GM12878 (cell line): Measurements from ENCODE around the gene PPM1N. TPM values are rescaled to one million over a fixed set of nuclear protein-coding genes. Genes with fewer than 3 reads are reported as not detected.

Experiments
- ATAC-seq: fragments of 200-7000 bp; cut with Tn5 transposase; 3 replicates; pipeline ENCODE4 v1.9.1; 2020; ENCODE audit warnings: mild to moderate bottlenecking, moderate library complexity
- BruUV-seq: library from RNA; stranded (reverse); fragments of 400-500 nt; replicated peaks from 2 replicates; lab custom pipeline; 2021; lab: Mats Ljungman, UMichigan
- CTCF ChIA-PET: fragments of 300-600 bp; sonication (Branson Sonifier 250); formaldehyde crosslinking; extraction: SDS; loops from one replicate; lab custom pipeline; 2021; ENCODE audit warnings: inconsistent platforms; lab: Yijun Ruan, JAX
- POLR2A ChIA-PET: fragments of 350-600 bp; formaldehyde crosslinking; extraction: SDS; loops from one replicate; lab custom pipeline; 2021; ENCODE audit warnings: inconsistent platforms; lab: Charles Lee
- RAD21 ChIA-PET: fragments of 300-600 bp; sonication (Branson Sonifier 250); formaldehyde crosslinking; loops from one replicate; lab custom pipeline; 2023; ENCODE audit warnings: antibody characterized with exemption; ENCODE audit not compliant: unreplicated experiment; lab: Charles Lee
- SMC1A ChIA-PET: fragments of 300-600 bp; sonication (Branson Sonifier 250); formaldehyde crosslinking; loops from one replicate; lab custom pipeline; 2023; ENCODE audit not compliant: unreplicated experiment, uncharacterized antibody; lab: Charles Lee
- DNase-seq: peaks from one replicate; pipeline ENCODE4 v3.0.0-alpha.2; 2011; ENCODE audit warnings: low read depth, low spot score
- FAIRE-seq: peaks from 3 replicates; lab custom pipeline; 2011; peaks lifted over from hg19 to GRCh38; lab: Jason Lieb, UNC
- H2AFZ ChIP-seq: 2 replicates; pipeline ENCODE4 v1.6.0; 2011; ENCODE audit warnings: low read depth, low read length, control low read depth; ENCODE audit not compliant: control insufficient read depth
- H3K27ac ChIP-seq: 2 replicates; pipeline ENCODE4 v1.5.1; 2011; ENCODE audit warnings: control low read depth; ENCODE audit not compliant: control insufficient read depth, insufficient read depth
- H3K27me3 ChIP-seq, 2 experiments: replicated peaks in 1 of 2; 2 replicates each; pipeline versions ENCODE4 v1.6.0 to v1.6.1; 2011; ENCODE audit warnings: low read length in 1 of 2; ENCODE audit not compliant: control insufficient read depth in 2 of 2, insufficient read depth in 2 of 2
- H3K36me3 ChIP-seq, 2 experiments: 2 replicates each; pipeline ENCODE4 v1.5.1; 2011; ENCODE audit warnings: low read length in 1 of 2; ENCODE audit not compliant: control insufficient read depth in 2 of 2, insufficient read depth in 2 of 2
- H3K4me1 ChIP-seq: 2 replicates; pipeline ENCODE4 v1.6.1; 2011; ENCODE audit warnings: mild to moderate bottlenecking, low read length, moderate library complexity, mixed read lengths; ENCODE audit not compliant: control insufficient read depth, insufficient read depth
- H3K4me2 ChIP-seq: 2 replicates; pipeline ENCODE4 v1.6.0; 2011; ENCODE audit warnings: control low read depth; ENCODE audit not compliant: control insufficient read depth, insufficient read depth
- H3K4me3 ChIP-seq: fragments of 200-600 bp; sonication (generic); 2 replicates; pipeline ENCODE4 v1.5.1; 2016
- H3K79me2 ChIP-seq: 2 replicates; pipeline ENCODE4 v1.6.0; 2011; ENCODE audit warnings: low read length; ENCODE audit not compliant: control insufficient read depth, insufficient read depth
- H3K9ac ChIP-seq: 2 replicates; pipeline ENCODE4 v1.8.0; 2011; ENCODE audit warnings: low read length, control low read depth, mixed read lengths; ENCODE audit not compliant: control insufficient read depth, insufficient read depth
- H3K9me3 ChIP-seq: replicated peaks from 3 replicates; pipeline ENCODE4 v1.5.1; 2011; ENCODE audit warnings: mild to moderate bottlenecking, low read length; ENCODE audit not compliant: control insufficient read depth, insufficient read depth
- H4K20me1 ChIP-seq: 2 replicates; pipeline ENCODE4 v1.6.0; 2011; ENCODE audit not compliant: control insufficient read depth, insufficient read depth
- CREM ChIP-seq: IDR thresholded peaks from 2 replicates; pipeline ENCODE4 v1.6.1; 2014; ENCODE audit warnings: antibody characterized with exemption, low read depth
- EP300 ChIP-seq, 2 experiments: fragments of 150-350 bp in 1 of 2; IDR thresholded peaks; 2 replicates each; pipeline ENCODE4 v1.6.1; 2011 to 2012; ENCODE audit warnings: low read depth in 2 of 2, low read length in 2 of 2, borderline replicate concordance in 1 of 2, improper control_type of control experiment in 1 of 2, inconsistent platforms in 1 of 2; ENCODE audit not compliant: control insufficient read depth in 1 of 2
- ESRRA ChIP-seq: IDR thresholded peaks from 2 replicates; pipeline ENCODE4 v1.6.1; 2012; ENCODE audit warnings: mild to moderate bottlenecking, low read length, improper control_type of control experiment
- GABPA ChIP-seq: IDR thresholded peaks from 2 replicates; pipeline ENCODE4 v1.6.1; 2014; ENCODE audit warnings: antibody characterized with exemption, low read depth, mild to moderate bottlenecking, inconsistent platforms
- IRF4 ChIP-seq: IDR thresholded peaks from 2 replicates; pipeline ENCODE4 v1.6.1; 2011; ENCODE audit warnings: low read depth, low read length
- MLLT1 ChIP-seq: fragments of 450-650 bp; IDR thresholded peaks from 2 replicates; pipeline ENCODE4 v1.6.1; 2016; ENCODE audit warnings: mild to moderate bottlenecking
- TAF1 ChIP-seq: IDR thresholded peaks from 2 replicates; pipeline ENCODE4 v1.6.1; 2011; ENCODE audit warnings: mild to moderate bottlenecking, low read depth, low read length, borderline replicate concordance
- YY1 ChIP-seq: IDR thresholded peaks from 2 replicates; pipeline ENCODE4 v1.6.1; 2011; ENCODE audit warnings: low read depth, mild to moderate bottlenecking, low read length
- WGBS: methylation state at CpG from one replicate; pipeline ENCODE4 v1.1.6; 2016; ENCODE audit warnings: low lambda C conversion rate; ENCODE audit not compliant: insufficient replicate concordance, insufficient coverage; ENCODE audit errors: missing lambda C conversion rate; 5-methylcytosine and 5-hydroxymethylcytosine counted together
- in situ Hi-C: fragments of 300-500 bp; cut with MboI; formaldehyde crosslinking; loops from 9 replicates; pipeline ENCODE4 v1.14.3; 2018; ENCODE audit warnings: mixed read lengths
- intact Hi-C: fragments of 100-400 bp; cut with micrococcal nuclease; formaldehyde crosslinking; loops from one replicate; pipeline ENCODE4 v1.14.2; 2022; ENCODE audit not compliant: unreplicated experiment
- polyA plus RNA-seq, 11 experiments: library from polyadenylated mRNA; depleted of rRNA in 4 of 11; unstranded in 6 of 11; stranded (reverse) in 5 of 11; fragments of >200 nt; fragmentation: Nextera tagmentation in 4 of 11; fragmentation: Illumina TruSeq in 1 of 11; extraction: Ambion mirVana in 4 of 11; extraction: Trizol in 1 of 11; gene quantifications; 1 replicate in 1 of 11; 2 replicates in 10 of 11; pipeline versions ENCODE4 v1.2.1 to v1.2.3, GENCODE V29; 2011 to 2016; ENCODE audit warnings: inconsistent platforms in 2 of 11, missing spikeins in 2 of 11, low read depth in 1 of 11
- total RNA-seq, 4 experiments: library from RNA; depleted of rRNA in 3 of 4; stranded (reverse); fragments of >200 nt in 3 of 4; fragmentation: Illumina TruSeq in 1 of 4; extraction: Trizol in 1 of 4; gene quantifications; 2 replicates each; pipeline versions ENCODE4 v1.2.1 to v1.2.3, GENCODE V29; 2013 to 2021
- TF ChIP-seq, protein P1 (sequence below): fragments of 450-650 bp; IDR thresholded peaks from 2 replicates; pipeline ENCODE4 v1.6.1; 2016; ENCODE audit warnings: mild to moderate bottlenecking
- TF ChIP-seq, protein P2 (sequence below), 3 experiments: IDR thresholded peaks in 2 of 3; conservative IDR thresholded peaks in 1 of 3; 2 replicates each; pipeline ENCODE4 v1.5.1; 2011; ENCODE audit warnings: low read depth in 3 of 3, low read length in 3 of 3, mild to moderate bottlenecking in 3 of 3, control low read depth in 2 of 3, moderate library complexity in 2 of 3, inconsistent platforms in 1 of 3, mixed read lengths in 1 of 3; ENCODE audit not compliant: control insufficient read depth in 2 of 3, insufficient read depth in 1 of 3; ENCODE audit errors: extremely low read depth in 1 of 3
- TF ChIP-seq, protein P3 (sequence below): fragments of 150-350 bp; IDR thresholded peaks from 2 replicates; pipeline ENCODE4 v1.6.1; 2014; ENCODE audit warnings: mild to moderate bottlenecking, low read depth, low read length

The PPM1N gene
- total and polyA plus RNA-seq, 10 of the 15 experiments (the other 5 are each of a cell fraction or from before 2014, with no cell fraction given), result 1.6 to 5.4 (median 3.7) TPM

GRCh38 chr19:45506246-45506988 is 8.2 kb downstream of the PPM1N start (continued):
- TF ChIP-seq, protein P1, sequence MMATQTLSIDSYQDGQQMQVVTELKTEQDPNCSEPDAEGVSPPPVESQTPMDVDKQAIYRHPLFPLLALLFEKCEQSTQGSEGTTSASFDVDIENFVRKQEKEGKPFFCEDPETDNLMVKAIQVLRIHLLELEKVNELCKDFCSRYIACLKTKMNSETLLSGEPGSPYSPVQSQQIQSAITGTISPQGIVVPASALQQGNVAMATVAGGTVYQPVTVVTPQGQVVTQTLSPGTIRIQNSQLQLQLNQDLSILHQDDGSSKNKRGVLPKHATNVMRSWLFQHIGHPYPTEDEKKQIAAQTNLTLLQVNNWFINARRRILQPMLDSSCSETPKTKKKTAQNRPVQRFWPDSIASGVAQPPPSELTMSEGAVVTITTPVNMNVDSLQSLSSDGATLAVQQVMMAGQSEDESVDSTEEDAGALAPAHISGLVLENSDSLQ, result no peak
- TF ChIP-seq YY1 (no peak), CREM (peak; percentile 91), ESRRA (no peak)
- TF ChIP-seq, protein P2, sequence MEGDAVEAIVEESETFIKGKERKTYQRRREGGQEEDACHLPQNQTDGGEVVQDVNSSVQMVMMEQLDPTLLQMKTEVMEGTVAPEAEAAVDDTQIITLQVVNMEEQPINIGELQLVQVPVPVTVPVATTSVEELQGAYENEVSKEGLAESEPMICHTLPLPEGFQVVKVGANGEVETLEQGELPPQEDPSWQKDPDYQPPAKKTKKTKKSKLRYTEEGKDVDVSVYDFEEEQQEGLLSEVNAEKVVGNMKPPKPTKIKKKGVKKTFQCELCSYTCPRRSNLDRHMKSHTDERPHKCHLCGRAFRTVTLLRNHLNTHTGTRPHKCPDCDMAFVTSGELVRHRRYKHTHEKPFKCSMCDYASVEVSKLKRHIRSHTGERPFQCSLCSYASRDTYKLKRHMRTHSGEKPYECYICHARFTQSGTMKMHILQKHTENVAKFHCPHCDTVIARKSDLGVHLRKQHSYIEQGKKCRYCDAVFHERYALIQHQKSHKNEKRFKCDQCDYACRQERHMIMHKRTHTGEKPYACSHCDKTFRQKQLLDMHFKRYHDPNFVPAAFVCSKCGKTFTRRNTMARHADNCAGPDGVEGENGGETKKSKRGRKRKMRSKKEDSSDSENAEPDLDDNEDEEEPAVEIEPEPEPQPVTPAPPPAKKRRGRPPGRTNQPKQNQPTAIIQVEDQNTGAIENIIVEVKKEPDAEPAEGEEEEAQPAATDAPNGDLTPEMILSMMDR (IDR thresholded peaks at IDR 0.05 in 2 of 3, conservative IDR thresholded peaks at IDR 0.05 in 1 of 3; ENCODE audit: control insufficient read depth in 2 of 3, extremely low read depth in 1 of 3, insufficient read depth in 1 of 3, low read depth in 3 of 3, low read length in 3 of 3), result peak; percentile 56 to 79 (median 70)
- TF ChIP-seq, all 136 proteins: peak for 51

DNA sequence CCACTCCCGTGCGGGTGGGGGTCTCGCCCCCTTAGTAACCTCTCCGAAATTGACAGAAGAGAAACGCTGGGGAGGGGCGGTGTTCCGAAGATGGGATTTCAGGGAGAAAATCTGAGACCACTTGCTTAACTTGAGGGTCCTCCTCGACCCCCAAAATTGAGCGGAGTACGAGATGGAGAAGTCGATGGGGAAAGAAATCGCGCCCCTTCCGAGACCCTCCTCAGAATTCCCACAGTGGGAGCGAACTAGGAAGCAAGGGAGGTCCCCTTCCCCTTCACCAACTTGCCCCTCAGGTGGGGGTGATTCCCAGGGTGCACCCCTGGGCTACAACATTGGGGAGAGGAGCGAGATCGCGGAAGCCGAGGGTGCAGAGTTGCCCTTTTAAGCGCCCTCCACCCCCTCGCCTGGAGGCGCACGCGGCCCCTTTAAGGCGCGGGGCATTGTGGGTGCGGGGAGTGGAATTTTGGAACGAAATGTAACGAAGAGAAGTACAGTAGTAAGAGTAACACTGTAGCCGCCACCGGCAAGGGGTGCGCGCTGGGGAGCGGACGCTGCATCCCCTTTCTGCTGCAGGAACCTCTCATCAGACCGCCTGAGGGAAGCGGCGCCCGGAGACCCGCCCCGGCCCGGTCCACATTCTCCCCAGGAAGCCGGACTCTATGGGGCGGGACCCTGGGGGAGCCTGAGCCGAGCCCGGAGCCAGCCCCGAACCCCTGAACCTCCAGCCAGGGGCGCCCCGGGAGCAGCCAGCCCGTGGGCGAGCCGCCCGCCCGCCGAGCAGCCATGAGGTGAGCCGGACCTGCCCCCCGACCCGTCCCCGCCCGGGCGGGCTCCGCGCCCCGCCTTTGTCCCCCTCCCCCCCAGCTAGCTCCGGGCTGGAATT is 9.0 kb downstream of the PPM1N start, which contains the start of gene VASP:
Gene VASP, plus strand, starts transcription at position 491 of the 883 bp plus-strand sequence. Its CDS starts 293 bp downstream, at position 784.
- Histone ChIP-seq H4K20me1 (no peaks in the 10 kb centered on the region), H3K4me1 (peaks cover 24% of the 10 kb centered on the region), H3K36me3 (no peaks in the 10 kb centered on the region), H3K9me3 (no peaks in the 10 kb centered on the region; the same call in 2 of the 3 replicates), H3K27me3 (no peaks in the 10 kb centered on the region), H3K4me3 (peak within 1 kb of the TSS; percentile 99), H3K27ac (peak within 1 kb of the TSS; percentile 98), H3K9ac (peak within 1 kb of the TSS; percentile 98), H2AFZ (peak within 1 kb of the TSS; percentile 86), H3K4me2 (peak within 1 kb of the TSS; percentile 90), H3K79me2 (peaks cover 57% of the 10 kb centered on the region)
- DNase-seq (peak; percentile 70), ATAC-seq (peak; percentile 64), FAIRE-seq (peak; percentile 54)
- in situ Hi-C loops, result no loop called here
- intact Hi-C loops, result loop anchor here (5.0 kb wide), 1 partner anchor 135 kb away; no protein-coding TSS in a partner anchor
- no TSS peak for BruUV-seq
- ChIA-PET RAD21 (interaction anchor here (1.1 to 1.7 kb wide), 2 partner anchors 28 to 135 kb away, joined by 3 to 5 read pairs; no protein-coding TSS in a partner anchor), SMC1A (no interaction called here), POLR2A (interaction anchor here (0.6 to 1.9 kb wide), 5 partner anchors 15 to 136 kb away, joined by 3 to 10 read pairs (median 7); no protein-coding TSS in a partner anchor), CTCF (interaction anchor here (1.0 kb wide), 1 partner anchor 135 kb away, joined by 6 read pairs; no protein-coding TSS in a partner anchor)
- 1% methylated on average over 58 of the region's 65 CpGs for WGBS
- TF ChIP-seq MLLT1 (peak; percentile 79; the same call in 1 of the 2 replicates), GABPA (no peak), EP300 (IDR thresholded peaks at IDR 0.05; ENCODE audit: borderline replicate concordance in 1 of 2, control insufficient read depth in 1 of 2, low read depth in 2 of 2, low read length in 2 of 2) (peak in 1 of 2 experiments; percentile 39; a peak in 1 of 4 replicates), IRF4 (no peak), TAF1 (peak; percentile 97)
- TF ChIP-seq, protein P3, sequence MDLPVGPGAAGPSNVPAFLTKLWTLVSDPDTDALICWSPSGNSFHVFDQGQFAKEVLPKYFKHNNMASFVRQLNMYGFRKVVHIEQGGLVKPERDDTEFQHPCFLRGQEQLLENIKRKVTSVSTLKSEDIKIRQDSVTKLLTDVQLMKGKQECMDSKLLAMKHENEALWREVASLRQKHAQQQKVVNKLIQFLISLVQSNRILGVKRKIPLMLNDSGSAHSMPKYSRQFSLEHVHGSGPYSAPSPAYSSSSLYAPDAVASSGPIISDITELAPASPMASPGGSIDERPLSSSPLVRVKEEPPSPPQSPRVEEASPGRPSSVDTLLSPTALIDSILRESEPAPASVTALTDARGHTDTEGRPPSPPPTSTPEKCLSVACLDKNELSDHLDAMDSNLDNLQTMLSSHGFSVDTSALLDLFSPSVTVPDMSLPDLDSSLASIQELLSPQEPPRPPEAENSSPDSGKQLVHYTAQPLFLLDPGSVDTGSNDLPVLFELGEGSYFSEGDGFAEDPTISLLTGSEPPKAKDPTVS, result no peak
